Left lung (tissue), 10 donors: ENCODE results near the gene ME3. TPM values are rescaled to one million over a fixed set of nuclear protein-coding genes. Genes with fewer than 3 reads are reported as not detected.
"Not testable (repeated sequence)": the region's sequence is repeated elsewhere in the genome, so short reads cannot be mapped to it uniquely, and the experiment has no call there.

Source experiments
- ATAC-seq: fragments of 200-7000 bp; cut with Tn5 transposase; one replicate; pipeline ENCODE4 v1.9.1; 2020; ENCODE audit warnings: moderate library complexity
- DNase-seq, 4 donors: peaks; one replicate each; pipeline ENCODE4 v3.0.0-alpha.2; 2013 to 2020
- H3K27ac ChIP-seq, 2 donors: fragments of 200-600 bp; sonication (generic) in 1 of 2; one replicate each; pipeline versions ENCODE4 v1.5.0 to v1.8.0; 2020 to 2021
- H3K27me3 ChIP-seq, 2 donors: fragments of 200-600 bp; sonication (generic) in 1 of 2; one replicate each; pipeline versions ENCODE4 v1.5.0 to v1.8.0; 2020 to 2021
- H3K36me3 ChIP-seq, 2 donors: fragments of 200-600 bp; sonication (generic) in 1 of 2; one replicate each; pipeline versions ENCODE4 v1.5.0 to v1.8.0; 2020 to 2021
- H3K4me1 ChIP-seq, 2 donors: fragments of 200-600 bp; one replicate each; pipeline ENCODE4 v1.8.0; 2021
- H3K4me3 ChIP-seq, 2 donors: fragments of 200-600 bp; sonication (generic) in 1 of 2; one replicate each; pipeline versions ENCODE4 v1.5.0 to v1.8.0; 2020 to 2021; ENCODE audit warnings: mild to moderate bottlenecking in 1 of 2
- H3K9me3 ChIP-seq, 2 donors: fragments of 200-600 bp; sonication (generic) in 1 of 2; one replicate each; pipeline versions ENCODE4 v1.5.0 to v1.8.0; 2020 to 2021
- intact Hi-C, 2 donors: fragments of 100-400 bp; cut with DNase I; formaldehyde crosslinking; loops; one replicate each; pipeline versions ENCODE4 v1.11.2 to v1.14.2; 2022
- polyA plus RNA-seq, 6 donors: library from polyadenylated mRNA; unstranded; fragments of 120-200 nt; gene quantifications; one replicate each; pipeline ENCODE4 v1.2.1, GENCODE V29; 2013; ENCODE audit not compliant: insufficient read length in 6 of 6
- total RNA-seq, 2 donors: library from RNA; stranded (reverse); fragmentation: NEBNext Ultra II Directional; extraction: Animal tissue kit (Norgen Biotek cat#: 25700); gene quantifications; one replicate each; pipeline ENCODE4 v1.2.1, GENCODE V29; 2021
- TF ChIP-seq, protein P1 (sequence below), 2 donors: fragments of 200-600 bp; sonication (generic) in 1 of 2; IDR thresholded peaks; one replicate each; pipeline versions ENCODE4 v1.5.0 to v1.8.0; 2021; ENCODE audit warnings: antibody characterized with exemption in 2 of 2
- donor health status: DM: no; HTN: yes; CAD: no.
- donor health status: DM: no; HTN: no; CAD: no.

ME3 gene
- total and polyA plus RNA-seq, 8 donors: 21.6 to 44.6 (median 30.5) TPM

GRCh38 chr11:86553265-86553664 lies 119.2 kb downstream of the ME3 start:
- Histone ChIP-seq H3K4me3 (no peak overlapping the region), H3K4me1 (peaks cover 12 to 21% of the 10 kb centered on the region in 2 donors), H3K9me3 (no peaks in the 10 kb centered on the region), H3K27ac (peak overlapping the region in 1 of 2 donors; percentile 55), H3K27me3 (no peaks in the 10 kb centered on the region), H3K36me3 (no peaks in the 10 kb centered on the region)
- intact Hi-C loops: no loop called here
- TF ChIP-seq, protein P1, sequence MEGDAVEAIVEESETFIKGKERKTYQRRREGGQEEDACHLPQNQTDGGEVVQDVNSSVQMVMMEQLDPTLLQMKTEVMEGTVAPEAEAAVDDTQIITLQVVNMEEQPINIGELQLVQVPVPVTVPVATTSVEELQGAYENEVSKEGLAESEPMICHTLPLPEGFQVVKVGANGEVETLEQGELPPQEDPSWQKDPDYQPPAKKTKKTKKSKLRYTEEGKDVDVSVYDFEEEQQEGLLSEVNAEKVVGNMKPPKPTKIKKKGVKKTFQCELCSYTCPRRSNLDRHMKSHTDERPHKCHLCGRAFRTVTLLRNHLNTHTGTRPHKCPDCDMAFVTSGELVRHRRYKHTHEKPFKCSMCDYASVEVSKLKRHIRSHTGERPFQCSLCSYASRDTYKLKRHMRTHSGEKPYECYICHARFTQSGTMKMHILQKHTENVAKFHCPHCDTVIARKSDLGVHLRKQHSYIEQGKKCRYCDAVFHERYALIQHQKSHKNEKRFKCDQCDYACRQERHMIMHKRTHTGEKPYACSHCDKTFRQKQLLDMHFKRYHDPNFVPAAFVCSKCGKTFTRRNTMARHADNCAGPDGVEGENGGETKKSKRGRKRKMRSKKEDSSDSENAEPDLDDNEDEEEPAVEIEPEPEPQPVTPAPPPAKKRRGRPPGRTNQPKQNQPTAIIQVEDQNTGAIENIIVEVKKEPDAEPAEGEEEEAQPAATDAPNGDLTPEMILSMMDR (IDR thresholded peaks at IDR 0.05): no peak
- ATAC-seq (no peak), DNase-seq (no peak)

DNA sequence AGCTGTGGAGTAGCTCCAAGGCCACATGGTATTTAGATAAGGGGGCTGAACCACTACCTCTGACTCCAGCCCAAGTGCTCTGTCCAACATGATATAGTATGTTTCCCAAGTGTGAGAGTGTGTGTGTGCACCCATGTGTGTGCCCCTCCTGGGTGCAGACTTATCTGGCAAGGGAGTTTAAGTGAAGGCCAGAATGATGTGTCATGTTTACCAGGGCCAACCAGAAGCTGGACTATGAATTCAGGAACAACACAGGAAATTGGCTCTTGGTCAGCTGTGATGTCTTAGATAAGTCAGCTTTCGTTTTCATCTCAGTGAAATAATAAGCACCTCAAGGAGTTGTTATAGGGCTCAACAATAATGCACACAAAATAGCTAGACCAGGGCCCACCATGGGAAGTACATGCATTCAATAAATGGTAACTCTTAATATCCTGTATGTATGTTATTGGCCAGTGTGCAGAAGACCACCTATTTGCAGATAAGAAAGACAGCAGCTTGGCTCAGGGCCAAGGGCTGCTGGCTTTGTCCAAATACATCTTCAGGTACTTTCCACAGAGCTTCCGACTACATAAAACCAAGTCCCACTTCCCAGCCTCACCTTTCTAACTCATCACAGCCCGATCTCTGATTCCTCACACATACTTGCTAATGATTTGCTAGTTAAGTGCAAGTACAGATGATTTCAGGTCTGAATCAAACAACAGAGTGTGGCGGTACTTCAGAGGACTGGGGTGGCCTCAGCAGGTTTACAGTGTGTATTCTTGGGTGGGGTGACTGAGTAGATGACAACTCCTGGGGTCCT lies 120.9 kb downstream of the ME3 start:
- ATAC-seq: peak; percentile 54
- Histone ChIP-seq H3K9me3 (no peaks in the 10 kb centered on the region), H3K27ac (peak overlapping the region; percentile 36 to 55), H3K4me3 (no peak overlapping the region), H3K36me3 (no peaks in the 10 kb centered on the region), H3K27me3 (no peaks in the 10 kb centered on the region), H3K4me1 (peaks cover 12 to 25% of the 10 kb centered on the region in 2 donors)
- intact Hi-C loops: no loop called here
- TF ChIP-seq, protein P1 (IDR thresholded peaks at IDR 0.05): no peak
- DNase-seq: no peak

DNA sequence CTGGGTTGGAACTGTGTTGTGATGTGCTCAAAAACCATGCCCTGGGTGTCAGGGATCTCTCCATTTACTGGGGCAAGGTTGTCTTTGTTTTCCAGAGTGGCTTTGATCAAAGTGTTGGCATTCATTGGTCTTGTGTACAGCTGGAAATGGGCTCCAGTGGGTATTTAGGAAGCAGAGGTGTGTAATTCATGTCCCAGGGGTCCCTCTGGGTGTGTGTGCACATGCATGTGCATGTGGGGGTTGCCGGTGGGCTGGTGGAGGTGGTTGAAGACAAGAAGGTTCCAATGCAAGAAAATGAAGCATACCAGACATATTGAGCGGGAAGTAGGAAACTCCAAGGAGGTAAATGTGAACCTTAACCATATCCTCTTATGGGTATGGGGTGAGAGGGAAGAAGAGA lies 121.7 kb downstream of the ME3 start:
- intact Hi-C loops: no loop called here
- TF ChIP-seq, protein P1 (IDR thresholded peaks at IDR 0.05): no peak

DNA sequence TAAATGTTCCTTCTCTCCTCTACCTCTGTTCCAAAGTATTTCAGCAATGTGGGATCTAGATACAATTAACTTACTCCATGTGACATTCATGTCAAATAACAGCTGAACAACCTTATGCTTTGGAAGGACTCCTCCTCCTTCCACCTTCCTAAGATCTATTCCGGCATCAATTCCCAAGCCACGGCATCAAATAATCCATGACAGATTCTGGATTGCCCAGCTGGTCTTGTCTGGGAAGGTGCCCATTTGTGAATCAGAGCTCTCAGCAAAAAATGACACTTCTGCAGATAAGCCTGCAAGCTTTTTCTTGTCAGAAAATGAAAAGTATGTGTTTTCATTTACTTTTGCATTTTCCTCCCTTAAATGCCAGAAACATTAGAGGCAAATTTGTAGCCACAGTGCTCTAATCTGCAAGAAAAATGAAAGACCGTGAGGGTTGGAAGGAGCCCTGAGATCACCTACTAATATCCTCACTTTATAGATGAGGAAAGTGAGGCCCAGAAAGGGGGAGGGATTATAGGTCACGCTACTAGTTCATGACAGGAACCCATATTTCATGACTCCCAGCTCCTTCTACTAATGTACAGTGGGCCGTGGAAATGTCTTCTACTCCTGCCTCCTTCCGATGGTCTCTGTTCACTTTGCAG lies 124.0 kb downstream of the ME3 start:
- TF ChIP-seq, protein P1 (IDR thresholded peaks at IDR 0.05): no peak
- Histone ChIP-seq H3K9me3 (no peaks in the 10 kb centered on the region), H3K4me3 (no peak overlapping the region), H3K36me3 (no peaks in the 10 kb centered on the region), H3K27ac (peak overlapping the region; percentile 51 to 55), H3K27me3 (no peaks in the 10 kb centered on the region), H3K4me1 (peaks cover 12 to 25% of the 10 kb centered on the region in 2 donors)
- DNase-seq (no peak), ATAC-seq (peak; percentile 13)
- intact Hi-C loops: no loop called here

More for the DNA sequence above, 121.7 kb downstream of the ME3 start:
- Histone ChIP-seq H3K9me3 (no peaks in the 10 kb centered on the region), H3K4me1 (peaks cover 12 to 25% of the 10 kb centered on the region in 2 donors), H3K36me3 (no peaks in the 10 kb centered on the region), H3K27me3 (no peaks in the 10 kb centered on the region), H3K27ac (peak overlapping the region in 1 of 2 donors; percentile 55), H3K4me3 (no peak overlapping the region)
- ATAC-seq (no peak), DNase-seq (no peak)

DNA sequence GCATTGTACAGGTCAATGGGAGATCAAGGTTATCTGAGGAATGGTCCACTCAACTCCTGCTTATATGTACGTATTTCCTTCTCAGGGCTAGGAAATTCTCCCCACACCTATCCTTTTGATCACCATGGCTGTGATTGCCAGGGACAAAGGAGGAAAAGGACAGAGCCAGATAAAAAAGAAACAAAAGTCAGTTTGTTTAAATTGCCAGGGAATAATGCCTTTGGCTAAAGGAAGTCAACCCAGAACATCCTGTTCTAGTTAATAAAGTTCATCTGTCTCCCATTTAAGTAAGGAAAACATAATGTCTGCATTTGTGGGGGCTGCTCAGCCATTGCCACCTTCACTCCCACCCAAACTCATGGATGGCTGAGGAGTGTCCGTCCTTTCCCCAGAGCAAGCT lies 124.7 kb downstream of the ME3 start:
- Histone ChIP-seq H3K4me1 (peaks cover 12 to 25% of the 10 kb centered on the region in 2 donors), H3K27me3 (no peaks in the 10 kb centered on the region), H3K36me3 (no peaks in the 10 kb centered on the region), H3K27ac (peak overlapping the region; percentile 51 to 55), H3K9me3 (peaks cover 0 to 2% of the 10 kb centered on the region in 2 donors), H3K4me3 (no peak overlapping the region)
- intact Hi-C loops: no loop called here
- ATAC-seq: peak; percentile 13
- TF ChIP-seq, protein P1 (IDR thresholded peaks at IDR 0.05): no peak
- no peak for DNase-seq

DNA sequence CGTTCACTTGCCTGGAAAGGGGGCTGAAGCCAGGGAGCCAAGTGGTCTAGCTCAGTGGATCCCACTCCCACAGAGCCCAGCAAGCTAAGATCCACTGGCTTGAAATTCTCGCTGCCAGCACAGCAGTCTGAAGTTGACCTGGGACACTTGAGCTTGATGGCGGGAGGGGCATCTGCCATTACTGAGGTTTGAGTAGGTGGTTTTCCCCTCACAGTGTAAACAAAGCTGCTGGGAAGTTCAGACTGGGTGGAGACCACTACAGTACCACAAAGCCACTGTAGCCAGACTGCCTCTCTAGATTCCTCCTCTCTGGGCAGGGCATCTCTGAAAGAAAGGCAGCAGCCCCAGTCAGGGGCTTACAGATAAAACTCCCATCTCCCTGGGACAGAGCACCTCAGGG lies 131.1 kb downstream of the ME3 start:
- H3K4me3 ChIP-seq, H3K9me3 ChIP-seq, H3K4me1 ChIP-seq, H3K27ac ChIP-seq, H3K27me3 ChIP-seq, H3K36me3 ChIP-seq, intact Hi-C loops: not testable (repeated sequence)
- ATAC-seq (peak; percentile 69), DNase-seq (peak in 1 of 4 donors; percentile 67)
